C4-2B (cell line): ENCODE results near the gene DR1.

Experiments used
- CTCF ChIP-seq: fragments of 450-650 bp; conservative IDR thresholded peaks from 2 replicates; pipeline ENCODE4 v1.5.1; 2017; ENCODE audit warnings: mild to moderate bottlenecking
- ZFX ChIP-seq: fragments of 450-650 bp; IDR thresholded peaks from 2 replicates; pipeline ENCODE4 v1.6.1; 2017

GRCh38 chr1:93360111-93360510 is 14.4 kb downstream of the DR1 start:
- TF ChIP-seq CTCF: no peak
- TF ChIP-seq ZFX: no peak
